Measurements from ENCODE around the gene ARHGAP6.
"Not testable (repeated sequence)": the region's sequence is repeated elsewhere in the genome, so short reads cannot be mapped to it uniquely, and the experiment has no call there.

Gene ARHGAP6

DNA sequence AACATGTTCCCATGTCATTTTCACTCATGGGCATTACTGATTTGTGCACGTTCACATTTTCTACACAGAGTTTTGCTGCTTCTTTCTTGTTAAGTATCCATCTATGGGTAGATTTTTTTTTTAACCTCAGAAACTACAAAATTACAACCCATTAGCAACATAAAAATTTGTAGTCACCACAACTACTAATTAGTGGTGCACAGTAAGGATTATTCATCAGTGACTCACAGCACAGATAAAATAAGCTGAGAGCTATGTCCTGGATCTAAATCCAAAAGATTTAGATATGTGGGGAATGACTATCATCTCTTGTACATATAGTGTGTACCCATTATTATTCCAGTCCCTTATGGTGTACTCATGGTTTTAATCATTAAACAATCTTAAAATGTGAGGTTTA lies 392.2 kb downstream of the ARHGAP6 start:
- DNase-seq: no peak

DNA sequence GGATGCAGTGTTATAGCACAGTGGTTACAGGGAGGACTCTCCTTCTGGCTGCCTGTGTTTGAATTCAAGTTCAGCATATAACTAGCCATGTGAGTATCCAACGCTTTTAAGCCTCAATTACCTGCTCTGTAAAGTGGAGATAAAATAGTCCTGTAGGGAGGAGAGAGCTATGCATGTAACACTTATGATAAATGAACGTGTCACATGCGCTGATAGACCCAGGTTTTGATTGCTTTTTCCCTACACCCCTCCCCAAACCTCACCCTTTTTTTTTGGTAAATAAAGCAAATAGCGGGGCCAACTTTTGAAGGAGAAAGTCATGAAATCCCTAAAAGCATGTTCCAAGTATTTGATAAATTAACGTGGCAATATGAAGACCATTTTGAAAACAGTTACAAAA lies 392.9 kb downstream of the ARHGAP6 start:
- DNase-seq: no peak

DNA sequence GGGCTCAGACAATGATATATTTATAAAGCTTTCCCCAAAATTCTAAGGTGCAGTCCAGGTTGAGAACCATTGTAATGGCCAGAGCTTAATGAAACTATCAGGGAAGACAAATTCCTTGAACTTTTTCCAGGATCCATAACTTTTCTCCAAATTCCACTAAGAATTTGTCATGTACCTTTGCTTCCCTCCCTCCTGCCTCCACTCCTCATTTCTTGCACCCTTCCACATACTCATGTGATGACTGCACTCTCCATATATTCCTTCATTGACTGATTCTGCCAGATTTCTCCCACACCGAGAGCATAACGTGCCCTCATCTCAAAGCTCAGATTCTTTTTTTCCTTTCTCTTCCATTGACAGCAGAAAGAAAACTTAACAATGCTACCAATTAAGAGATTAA lies 393.4 kb downstream of the ARHGAP6 start:
- no peak for DNase-seq

DNA sequence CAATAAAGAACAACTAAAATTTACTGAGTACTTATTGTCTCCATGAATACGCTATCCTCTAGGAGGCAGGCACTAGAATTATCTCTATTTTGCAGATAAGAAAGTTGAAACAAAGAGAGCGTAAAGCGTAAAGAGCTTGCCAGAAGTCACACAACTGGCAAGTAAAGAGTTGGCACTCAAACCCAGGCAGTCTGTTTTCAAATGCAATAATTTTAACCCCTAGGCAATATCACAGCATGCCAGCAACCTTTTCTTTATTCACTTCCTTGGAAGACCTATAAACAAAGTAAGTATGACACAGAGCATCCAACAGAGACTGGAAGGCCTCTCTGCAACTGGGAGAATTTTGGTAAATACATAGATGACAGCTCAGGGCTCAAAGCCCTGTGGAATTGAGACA lies 395.7 kb downstream of the ARHGAP6 start:
- no peak for DNase-seq

DNA sequence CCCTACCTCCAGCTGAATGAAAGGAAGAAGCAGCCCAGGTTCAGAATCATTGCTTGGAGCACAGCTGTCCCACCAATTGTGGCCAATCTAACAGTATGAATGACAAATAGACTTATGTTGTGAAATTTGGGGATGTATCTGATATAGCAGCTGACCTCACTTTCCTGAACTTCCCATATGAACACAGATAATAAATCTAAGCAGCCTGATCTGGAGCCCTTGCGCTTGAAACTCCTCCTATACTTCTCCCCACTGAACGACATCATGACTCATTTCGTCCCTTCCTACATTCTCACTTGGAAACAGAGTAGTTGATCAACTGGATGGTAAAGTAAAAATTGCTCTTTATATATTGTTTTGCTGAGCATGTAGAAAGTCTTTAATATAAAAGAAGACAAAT lies 396.7 kb downstream of the ARHGAP6 start:
- no peak for DNase-seq

DNA sequence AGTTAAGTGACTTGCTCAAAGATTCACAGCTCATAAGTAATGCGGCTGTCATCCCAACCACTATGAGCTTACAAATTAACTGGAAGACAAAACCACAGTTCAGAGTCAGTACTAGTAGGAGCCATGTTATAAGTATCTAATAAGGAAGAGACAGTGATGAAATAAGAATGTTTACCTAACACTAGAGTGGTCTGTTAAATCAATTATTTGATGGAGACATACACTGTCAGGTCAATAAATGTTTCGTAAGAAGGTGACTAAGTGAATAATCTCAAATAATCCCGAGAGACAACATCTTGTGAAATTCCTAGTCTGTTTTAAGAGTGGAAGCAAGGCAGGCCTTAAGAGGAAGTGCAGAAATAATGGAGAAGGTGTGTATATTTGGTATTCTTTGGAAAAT lies 398.3 kb downstream of the ARHGAP6 start:
- no peak for DNase-seq

DNA sequence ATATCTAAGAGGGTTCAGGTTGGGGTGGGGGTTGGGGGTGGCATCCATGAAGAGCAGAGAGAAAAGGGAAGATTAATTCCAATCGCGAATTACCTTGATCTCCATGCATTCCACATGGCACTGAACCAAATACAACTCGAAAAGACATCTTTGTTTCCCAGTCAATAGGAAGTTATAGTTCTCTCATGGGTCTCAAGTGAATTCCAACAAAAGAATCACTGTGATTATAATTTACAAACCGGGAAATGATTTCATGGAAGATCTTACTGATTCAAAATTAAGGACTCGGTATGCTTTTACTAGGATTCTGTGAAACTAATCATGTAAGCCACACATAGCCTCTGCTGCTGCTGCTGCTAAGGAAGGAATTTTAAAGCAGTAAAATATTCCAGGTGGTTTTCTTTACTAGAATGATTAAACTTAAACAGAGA lies 399.1 kb downstream of the ARHGAP6 start:
- DNase-seq: no peak

DNA sequence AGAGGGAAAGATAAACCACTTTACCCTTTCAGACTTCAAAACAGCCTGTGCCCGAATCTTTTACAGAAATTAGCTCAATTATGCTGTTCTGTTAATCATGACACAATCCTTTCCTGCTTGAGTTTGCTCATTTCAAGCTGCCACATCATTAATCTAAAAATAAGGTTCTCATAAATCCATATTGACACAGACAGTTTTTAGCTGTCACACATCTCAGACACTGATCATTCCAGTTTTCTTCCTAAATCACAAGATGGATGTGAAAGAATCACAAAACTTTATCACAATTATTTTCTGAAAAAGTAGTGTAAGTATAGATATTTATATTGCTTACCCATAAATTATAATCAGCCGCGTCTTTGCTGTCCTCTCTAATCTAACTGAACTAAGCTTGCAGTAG lies 400.4 kb downstream of the ARHGAP6 start:
- no peak for DNase-seq

DNA sequence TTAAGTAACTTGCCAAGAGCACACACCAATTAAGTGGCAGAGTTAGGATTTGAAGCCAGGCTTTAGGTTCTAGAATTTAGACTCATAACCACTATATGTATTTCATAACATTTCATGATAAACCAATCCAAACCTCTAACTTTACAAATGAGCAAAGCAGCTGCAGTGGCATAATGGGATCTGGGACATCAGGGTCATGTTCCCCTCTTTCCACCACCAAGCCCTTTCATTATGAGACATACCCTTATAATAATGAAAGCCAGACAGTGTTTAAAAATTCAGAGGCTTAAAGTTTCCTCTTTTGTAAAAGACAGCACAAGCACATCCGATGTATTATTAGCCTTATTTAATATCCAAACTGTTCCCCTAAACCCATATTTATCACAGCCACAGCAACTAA lies 400.8 kb downstream of the ARHGAP6 start:
- no peak for DNase-seq

DNA sequence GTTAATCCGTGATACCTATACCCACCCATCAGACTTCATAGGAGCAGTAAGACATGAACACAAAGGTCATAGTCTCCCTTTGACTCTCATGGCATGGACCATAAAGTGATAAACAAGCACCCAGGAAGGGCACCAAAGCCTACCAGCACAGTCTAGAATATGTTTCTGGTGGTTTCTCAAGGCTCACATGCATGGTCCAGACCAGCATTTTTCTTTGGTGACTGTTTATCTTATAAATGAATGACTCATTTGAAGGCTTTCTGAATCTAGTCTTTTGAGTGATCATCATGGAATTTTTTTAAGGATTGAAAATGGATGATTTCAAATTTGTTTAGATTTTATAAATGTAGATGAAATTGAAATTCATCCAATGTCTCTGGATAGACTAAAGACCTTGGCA lies 404.5 kb downstream of the ARHGAP6 start:
- DNase-seq: no peak

DNA sequence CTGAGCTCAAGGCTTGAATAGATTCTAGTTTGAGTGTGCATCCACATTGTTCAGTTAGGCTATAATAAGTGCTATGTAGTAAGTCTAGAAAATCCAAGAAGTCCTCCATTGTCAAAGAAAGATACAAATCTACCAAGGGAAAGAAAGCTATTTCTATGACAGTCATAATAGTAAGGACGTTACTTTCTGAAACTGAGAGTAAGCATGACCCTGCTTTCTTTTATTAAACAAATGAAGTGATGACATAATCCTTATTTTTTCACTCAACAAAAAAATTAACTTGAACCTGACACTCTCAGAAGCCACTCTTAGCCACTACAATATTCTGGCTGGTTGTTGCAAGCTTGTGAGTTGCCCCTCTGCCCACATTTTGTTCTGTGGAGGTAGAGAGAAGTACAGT lies 406.3 kb downstream of the ARHGAP6 start:
- no peak for DNase-seq

DNA sequence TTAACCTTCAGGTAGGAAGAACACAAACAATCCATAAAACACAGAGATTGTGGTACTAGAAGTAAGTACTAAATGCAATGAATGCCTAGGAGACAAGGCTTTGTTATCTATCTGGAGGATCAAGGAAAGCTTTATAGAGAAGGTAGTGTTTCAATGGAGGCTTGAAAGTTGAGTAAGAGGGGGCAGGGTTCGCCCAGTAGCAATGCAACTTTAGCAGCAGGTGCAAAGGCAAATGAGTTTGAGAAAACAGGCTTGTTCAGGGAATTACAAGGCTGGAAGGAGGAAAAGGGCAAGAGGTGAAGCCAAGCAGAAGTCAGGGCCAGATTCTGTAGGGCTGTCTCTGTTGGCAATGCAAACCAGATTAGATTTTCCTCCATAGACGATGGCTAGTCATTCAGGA lies 408.0 kb downstream of the ARHGAP6 start:
- no peak for DNase-seq

DNA sequence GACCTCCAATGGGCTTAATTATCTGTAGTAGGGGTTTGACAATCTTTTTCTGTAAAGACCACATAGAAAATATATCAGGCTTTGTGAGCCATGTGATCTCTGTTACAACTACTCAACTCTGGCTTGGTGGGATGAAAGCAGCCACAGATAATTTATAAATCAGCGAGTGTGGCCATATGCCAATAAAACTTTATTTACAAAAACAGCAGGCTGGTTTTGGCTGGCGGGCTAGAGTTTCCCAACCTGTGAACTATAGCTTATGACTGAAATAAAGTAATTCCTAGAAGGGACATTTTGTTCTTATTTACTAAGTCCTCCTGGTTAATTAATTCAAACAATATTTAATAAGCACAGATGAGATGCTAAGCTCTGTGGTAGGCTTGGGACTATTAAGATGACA lies 408.4 kb downstream of the ARHGAP6 start:
- DNase-seq: no peak

DNA sequence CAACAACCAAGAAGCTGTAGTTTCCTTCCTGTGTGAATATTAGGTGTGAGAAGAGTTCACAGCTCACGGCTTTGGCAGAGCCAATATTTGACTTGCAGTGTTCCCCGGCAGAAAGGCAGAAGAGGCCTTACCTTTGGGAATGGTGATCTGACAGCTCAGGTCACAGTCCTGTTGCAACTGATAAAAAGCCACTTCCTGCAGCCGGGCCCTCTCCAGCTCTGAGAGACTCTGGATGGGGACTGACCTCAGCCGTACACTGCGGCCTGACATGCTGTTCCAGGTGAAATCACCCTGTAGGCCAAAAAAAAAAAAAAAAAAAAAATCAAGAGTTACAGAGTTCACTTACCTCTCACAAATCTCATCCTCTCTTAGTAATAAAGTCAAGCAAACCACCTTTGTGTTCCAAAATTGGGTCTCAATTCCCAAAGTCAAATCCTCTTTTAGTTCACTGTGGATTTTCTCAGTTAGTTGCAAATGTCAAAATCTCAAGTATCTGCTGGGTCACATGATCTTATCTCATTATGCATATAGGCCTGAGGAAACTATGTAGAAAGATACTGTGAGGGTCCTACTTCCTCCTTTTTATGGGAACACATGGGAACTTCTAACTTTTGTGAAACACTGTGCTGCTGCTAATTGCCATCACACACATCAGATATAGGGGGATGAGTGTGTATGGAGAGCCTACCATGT lies 411.2 kb downstream of the ARHGAP6 start:
- DNase-seq: no peak

DNA sequence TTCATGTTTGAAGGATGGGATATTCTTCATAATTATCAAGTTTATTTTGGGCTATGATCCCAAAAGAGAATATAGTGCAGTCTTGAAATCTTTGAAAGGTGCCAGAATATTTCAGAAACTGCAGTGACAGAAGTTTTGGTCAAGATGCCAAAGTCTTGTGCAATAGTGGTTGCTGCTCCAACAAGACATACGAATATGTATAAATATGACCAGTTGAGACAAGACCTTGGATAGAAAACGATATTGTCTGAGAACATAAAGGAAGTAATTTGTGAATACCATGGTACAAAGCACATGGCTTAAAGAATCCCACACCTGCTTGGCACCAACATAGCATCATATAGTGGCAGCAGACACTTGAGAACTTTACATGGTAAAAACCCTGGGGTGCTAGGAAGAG lies 421.1 kb downstream of the ARHGAP6 start:
- DNase-seq: no peak

DNA sequence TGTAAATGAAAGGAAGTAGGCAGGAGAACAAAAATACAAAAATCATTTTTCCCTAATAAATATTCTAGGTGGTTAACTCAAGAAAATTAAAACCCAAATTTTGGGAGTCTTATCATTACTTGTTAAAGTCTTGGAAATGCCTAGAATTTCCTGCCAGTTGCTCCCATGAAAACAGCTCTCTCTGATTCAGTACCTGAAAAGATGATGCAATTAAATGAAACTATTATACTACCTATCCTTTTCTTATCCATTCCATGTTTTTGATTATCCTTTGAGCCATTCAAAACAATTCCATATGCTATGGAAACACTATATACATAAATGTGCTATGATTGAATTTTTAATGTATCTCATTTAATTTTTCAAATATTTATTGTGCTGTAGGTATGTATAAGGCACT lies 423.0 kb downstream of the ARHGAP6 start:
- no peak for DNase-seq

DNA sequence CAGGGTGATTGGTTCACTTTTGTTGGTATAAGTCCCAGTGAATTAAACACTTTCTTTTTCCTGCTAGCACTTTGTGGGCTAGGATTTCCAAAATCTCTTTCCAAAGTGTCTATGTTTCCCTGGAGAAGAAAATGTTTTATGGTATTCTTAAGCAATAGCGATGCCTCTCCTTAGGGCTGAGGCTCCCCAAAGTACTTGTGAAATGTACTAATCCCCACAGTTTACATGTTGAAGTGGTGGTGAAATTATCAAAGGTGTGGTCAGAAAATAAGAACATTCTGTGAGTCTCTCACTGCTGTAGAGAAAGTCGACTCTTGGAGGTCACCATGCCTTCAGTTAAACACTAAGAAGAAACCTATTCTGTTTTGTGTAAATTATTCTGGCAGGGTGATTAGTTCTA lies 424.0 kb downstream of the ARHGAP6 start:
- no peak for DNase-seq

DNA sequence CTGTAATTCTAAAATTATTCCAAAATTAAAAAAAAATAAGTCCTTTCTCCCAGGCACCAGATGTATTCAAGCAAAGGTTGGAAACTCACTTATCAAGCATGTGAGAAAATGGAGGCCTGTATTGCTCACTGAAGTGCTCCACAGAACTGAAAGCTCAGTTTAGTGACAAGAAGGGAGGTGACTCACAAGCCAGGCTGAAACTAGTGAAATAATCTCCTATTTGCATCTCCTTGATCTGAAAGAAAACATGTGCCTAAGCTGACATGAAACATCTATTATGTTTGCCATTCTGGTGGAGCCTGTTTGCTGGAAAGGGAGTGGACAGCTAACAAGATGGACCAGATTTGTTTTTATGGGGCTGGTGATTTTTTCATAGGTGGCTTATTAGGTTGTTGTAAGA lies 426.5 kb downstream of the ARHGAP6 start:
- no peak for DNase-seq

DNA sequence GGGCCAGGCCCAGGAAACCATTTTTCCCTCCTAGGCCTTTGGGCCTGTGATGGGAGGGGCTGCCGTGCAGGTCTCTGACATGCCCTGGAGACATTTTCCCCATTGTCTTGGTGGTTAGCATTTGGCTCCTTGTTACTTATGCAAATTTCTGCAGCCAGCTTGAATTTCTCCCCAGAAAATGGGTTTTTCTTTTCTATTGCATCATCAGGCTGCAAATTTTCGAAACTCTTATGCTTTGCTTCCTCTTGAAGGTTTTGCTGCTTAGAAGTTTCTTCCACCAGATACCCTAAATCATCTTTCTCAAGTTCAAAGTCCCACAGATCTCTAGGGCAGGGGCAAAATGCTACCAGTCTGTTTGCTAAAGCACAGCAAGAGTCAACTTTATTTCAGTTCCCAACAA lies 430.3 kb downstream of the ARHGAP6 start:
- not testable (repeated sequence) for DNase-seq

DNA sequence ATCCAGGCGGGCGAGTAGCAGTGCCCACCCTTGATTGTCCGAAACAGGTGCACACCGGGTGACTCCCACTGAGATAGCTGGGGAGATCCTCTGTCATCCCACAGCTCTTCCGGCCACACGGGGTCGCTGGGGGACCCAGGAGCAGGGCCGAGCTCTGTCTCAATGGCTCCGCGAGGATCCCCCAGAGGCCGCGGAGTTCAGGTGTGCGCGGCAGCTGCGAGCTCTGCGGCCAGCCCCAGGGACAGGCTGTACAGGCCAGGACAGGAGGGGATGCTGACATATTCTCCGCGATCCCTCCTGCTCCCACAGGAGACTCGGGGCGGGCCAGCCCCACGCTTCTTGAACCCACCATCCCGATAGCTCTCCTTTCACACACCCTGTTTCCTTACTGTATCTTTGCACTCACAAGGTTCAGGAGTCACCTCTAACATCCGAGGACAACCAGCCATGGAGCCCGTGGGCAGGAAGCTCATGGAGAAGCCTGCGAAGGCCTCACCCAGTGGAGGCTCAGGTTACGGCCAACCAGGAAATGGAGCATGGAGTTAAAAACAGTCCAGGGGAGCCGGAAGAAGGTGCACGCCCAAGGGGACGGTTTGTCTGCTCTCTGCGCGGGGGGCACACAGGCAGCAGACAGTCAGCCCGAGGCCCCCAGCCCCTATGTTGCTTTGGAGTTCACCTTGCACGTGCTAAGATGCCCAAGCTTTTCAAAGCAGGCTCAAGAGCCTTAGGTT lies 450.4 kb downstream of the ARHGAP6 start:
- no peak for DNase-seq

DNA sequence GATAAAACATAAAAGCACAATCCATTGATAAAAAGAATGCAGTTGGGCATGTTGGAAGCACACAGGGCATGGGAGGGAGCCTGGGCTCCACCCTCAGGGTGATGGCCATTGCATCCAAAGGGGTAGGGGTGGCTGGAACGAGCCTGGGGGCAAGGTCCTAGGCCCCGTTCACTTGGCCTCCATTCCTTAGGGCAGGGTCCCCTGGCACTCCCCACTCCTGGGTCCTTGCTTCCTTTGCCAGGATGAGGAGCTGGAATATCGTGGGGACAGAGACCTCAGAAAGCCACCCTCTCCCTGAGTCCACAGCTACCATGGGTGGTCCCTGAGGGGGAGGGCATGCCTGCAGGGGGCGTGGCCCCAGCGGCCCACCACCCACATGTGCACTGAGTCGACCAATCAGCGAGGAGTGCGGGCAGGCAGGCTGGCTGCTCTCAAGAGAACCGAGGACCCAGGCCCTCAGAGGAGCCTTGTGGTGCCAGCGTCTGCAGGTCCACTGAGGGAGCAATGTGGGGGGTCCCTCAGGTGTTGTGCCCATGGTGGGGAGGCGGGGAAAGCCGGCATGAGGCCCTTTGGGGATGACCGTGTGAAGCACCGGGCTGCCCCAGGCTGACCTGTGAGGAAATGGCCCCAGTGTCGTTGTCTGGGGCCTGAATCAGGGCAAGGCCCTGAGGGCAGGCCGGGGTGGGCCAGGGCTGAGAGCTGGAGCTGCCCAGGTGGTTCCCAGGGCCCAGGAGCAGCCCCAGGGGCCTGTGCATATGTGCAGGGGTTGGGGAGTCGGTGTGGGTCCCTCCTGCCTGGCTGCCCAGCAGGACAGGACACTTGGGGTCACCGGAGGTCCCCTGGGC lies 451.2 kb downstream of the ARHGAP6 start:
- no peak for DNase-seq

DNA sequence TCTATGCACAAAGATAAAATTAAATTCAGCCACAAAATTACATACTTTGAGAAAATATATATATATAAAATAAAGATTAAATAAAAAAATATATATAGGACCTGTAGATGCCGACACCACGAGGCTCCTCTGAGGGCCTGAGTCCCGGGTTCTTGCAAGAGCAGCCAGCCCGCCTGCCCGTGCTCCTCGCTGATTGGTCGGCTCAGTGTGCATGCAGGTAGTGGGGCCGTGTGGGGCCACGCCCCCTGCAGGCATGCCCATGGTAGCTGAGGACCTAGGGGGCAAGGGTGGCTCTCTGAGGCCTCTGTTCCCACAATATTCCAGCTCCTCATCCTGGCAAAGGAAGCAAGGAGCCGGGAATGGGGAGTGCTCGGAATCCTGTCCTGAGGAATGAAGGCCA lies 453.0 kb downstream of the ARHGAP6 start:
- no peak for DNase-seq

DNA sequence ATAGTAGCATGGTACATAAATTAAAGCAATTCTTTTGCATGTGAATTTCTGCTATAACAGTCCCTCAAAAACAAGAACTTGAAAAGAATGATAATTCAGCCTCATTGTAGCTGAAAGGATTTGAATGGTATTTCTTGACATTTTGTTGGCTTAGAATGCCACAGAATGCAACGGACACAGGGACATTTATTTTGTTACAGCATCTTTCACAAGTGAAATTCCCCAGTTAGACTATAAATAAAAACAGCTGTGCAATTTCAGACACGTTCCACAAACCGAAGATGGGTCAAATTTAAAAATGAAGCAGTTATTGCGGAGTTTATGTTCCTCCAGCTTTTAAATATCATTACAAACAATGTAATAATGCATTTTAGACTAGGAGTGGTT lies 455.3 kb downstream of the ARHGAP6 start:
- DNase-seq: no peak

Measured in cortex of kidney (tissue), 1 donor.